DMS114 treated with DMSO at 0.1 percent for 48 hours (cell line): ENCODE data around the gene TRAPPC4.
"Not testable (repeated sequence)": the region's sequence is repeated elsewhere in the genome, so short reads cannot be mapped to it uniquely, and the experiment has no call there.

Experiments used
- DNase-seq: peaks from one replicate; lab custom pipeline; 2025; ENCODE audit not compliant: unreplicated experiment; lab: John Stamatoyannopoulos, UW

TRAPPC4 gene

GRCh38 chr11:119012629-119013170, 5.9 kb upstream of the TRAPPC4 start:
- no peak for DNase-seq

- DNase-seq = no peak
Measured at GRCh38 chr11:119014209-119014924, 4.2 kb upstream of the TRAPPC4 start.

DNA sequence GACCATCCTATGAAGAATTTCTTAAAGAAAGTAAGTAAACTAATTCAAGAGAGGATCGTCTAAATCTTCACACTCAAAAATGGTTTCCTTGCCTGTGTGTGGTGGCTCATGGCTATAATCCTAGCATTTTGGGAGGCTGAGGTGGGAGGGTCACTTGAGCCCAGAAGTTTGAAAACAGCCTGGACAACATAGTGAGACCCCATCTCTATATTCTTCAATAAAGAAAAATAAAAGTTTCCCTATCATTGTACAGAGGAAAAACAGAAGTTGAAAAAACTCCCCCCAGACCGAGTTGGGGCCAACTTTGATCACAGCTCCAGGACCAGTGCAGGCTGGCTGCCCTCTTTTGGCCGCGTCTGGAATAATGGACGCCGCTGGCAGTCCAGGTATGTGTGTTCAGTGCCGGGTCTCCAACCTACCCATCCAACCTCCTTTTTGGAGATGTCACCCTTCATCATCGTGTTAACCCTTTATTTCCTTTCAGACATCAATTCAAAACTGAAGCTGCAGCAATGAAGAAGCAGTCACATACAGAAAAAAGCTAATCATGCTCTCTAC, 3.4 kb upstream of the TRAPPC4 start:
- no peak for DNase-seq

- DNase-seq = no peak
Measured at GRCh38 chr11:119016216-119017009, 2.2 kb upstream of the TRAPPC4 start.

GRCh38 chr11:119017377-119017776, 1.2 kb upstream of the TRAPPC4 start:
- not testable (repeated sequence) for DNase-seq

- no peak for DNase-seq
Measured at GRCh38 chr11:119019996-119020395, 1.4 kb downstream of the TRAPPC4 start.

DNA sequence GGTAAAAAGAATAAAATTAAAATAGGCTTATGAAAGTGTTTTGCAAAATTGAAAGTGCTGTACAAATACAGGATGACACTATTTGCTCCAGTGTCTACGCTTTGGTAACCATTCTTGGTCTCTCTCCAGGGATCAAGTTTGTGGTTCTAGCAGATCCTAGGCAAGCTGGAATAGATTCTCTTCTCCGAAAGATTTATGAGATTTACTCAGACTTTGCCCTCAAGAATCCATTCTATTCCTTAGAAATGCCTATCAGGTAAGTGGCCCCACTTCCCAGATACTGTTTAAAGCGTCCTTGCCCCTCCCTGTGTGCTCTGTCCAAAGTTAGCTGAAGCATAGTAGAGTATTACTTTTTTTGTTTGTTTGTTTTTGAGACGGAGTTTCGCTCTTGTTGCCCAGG, 3.1 kb downstream of the TRAPPC4 start:
- DNase-seq = no peak

DNA sequence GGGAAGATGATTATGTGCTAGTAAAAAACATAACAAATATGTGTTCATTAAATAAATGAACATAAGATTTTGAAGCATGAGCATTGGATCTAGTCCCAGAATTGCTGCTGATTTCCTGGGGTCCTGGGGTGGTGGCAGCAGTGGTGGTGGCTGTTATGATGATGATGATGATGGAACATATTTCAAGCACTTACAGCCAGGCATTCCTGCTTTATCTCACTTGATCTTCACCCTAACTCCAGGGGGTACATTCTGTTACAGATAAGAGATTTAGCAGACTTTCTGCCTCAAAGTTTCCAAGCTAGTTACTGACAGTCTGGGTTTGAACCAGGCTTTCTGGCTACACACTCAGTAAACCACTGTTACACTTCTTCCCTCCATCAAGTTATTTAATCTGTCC, 5.2 kb downstream of the TRAPPC4 start:
- DNase-seq = no peak

DNA sequence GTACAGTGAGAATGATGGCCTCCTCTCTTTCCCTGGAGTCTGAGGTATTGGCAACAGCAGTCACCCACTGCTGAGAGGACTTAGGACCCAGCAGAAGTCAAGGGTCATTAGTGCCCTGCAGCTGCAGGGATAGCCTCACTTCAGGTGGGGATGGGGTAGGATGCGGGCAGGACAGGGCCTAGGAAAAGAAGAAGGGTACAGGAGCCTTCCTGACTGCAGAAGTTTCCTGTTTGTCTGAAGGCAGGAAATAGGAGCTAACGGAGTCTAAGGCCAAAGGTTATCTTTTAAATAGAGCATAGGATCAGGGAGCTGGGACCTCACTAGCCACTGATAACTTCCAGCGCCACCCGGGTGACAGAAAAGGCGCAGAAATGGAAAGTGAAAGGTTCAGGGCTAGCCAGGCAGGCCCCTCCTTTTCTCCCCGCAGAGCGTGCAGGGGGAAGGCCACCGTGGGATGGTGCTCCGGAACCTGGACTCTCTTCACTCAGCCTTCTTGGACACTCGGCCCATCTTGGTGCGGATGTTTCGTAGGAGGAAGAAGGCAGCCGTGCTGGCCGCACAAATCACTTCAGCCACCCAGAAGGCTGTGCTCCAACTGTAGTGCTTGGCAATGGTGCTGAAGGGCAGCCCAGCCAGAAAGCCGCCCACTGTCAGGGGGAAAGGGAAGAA, 6.0 kb downstream of the TRAPPC4 start:
- no peak for DNase-seq

- DNase-seq = no peak
Measured at GRCh38 chr11:119025099-119025473, 6.5 kb downstream of the TRAPPC4 start.

- no peak for DNase-seq
Measured at GRCh38 chr11:119025541-119025940, 7.0 kb downstream of the TRAPPC4 start.

DNA sequence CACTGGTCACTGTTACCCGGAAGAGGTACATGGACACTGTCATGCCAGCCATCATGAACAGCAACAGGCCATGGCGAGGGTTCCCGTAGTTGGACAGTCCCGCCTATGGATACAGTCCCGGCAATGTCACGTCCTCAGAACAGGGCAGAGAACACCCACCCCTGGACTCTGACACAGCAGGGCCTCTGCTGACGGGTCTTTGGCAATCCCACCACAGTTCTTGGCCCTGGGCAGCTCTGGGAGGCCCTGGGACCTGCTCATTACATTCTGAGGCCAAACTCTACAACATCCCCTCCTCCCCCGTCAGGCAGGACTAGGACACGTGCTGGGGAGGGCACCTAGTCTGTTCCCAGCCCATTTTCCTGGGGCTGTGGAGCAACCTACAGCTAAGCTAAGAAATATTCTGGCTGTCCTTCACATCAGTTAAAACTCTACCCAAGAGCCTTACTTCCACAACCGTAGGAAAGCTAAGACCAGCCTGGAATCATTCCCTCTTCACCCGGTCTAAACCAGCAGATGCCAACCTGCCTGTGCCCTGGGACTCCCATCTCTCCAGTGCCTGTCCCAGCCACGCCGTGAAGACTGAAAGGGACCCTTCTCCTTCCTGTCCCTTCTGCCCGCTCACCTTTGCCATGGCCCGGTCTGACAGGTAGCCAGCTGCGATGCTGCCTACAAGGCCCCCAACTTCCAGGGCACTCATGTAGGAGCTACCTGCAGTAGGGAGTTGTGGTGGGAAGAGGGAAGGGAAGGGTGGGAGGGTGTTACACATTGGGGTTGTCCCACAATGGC, 7.6 kb downstream of the TRAPPC4 start:
- DNase-seq = no peak

DNA sequence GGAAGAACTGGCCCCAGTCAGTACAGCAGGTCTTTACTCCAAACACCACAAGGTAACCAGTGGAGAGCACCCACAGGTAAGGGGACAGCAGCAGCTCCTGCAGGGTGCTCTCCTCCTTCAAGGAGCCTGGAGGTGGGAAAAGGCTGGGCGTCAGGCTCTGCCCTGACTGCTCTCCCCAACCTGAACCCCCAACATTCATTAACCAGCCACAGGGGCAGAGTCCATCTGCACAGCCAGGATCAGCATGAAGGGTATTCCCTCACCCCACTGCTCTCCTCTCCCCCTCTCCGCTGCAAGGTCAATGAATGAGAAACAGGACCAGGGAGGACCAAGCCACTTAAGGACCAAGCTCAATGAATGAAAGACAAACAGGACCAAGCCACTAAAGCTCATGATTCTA, 8.4 kb downstream of the TRAPPC4 start:
- no peak for DNase-seq

DNA sequence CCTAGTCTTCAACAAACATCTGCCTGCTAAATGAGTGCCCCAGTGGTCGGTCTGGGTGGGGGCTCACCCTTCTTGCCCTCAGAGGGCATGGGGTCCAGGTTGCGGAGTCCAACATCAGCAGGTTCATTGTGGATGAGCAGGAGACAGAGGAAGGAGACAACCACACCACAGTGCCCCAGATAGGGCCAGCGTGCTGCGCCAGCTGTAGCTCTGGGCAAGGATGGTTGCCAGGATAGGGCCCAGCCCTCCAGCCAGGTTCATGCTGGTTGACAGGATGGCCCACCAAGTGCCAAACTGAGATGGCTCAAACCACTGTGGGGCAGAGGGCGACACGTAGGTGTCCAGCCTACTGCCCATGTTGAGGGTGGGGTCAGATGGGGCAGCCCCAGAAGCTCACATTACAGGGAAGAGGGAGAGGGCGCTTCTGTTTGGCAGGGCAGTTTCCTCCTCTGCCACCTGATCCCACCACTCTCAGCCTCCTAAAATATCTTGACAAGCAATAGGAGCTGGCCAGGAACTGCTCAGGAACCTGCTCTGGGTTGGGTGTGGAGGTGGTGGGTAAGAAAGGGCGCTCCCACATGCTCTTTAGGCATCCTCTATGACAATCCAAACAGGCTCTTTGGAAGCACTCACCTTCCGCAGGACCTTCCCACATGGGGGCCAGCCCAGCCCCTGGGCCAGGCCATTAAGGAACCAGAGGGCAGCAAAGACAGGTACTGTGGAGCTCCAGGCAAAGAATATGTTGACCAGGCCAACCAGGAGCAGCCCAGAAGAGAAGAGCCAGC, 9.2 kb downstream of the TRAPPC4 start:
- DNase-seq = no peak

GRCh38 chr11:119028346-119029068, 9.9 kb downstream of the TRAPPC4 start:
- no peak for DNase-seq

- DNase-seq = no peak
Measured at GRCh38 chr11:119029069-119029339, 10.4 kb downstream of the TRAPPC4 start.

DNA sequence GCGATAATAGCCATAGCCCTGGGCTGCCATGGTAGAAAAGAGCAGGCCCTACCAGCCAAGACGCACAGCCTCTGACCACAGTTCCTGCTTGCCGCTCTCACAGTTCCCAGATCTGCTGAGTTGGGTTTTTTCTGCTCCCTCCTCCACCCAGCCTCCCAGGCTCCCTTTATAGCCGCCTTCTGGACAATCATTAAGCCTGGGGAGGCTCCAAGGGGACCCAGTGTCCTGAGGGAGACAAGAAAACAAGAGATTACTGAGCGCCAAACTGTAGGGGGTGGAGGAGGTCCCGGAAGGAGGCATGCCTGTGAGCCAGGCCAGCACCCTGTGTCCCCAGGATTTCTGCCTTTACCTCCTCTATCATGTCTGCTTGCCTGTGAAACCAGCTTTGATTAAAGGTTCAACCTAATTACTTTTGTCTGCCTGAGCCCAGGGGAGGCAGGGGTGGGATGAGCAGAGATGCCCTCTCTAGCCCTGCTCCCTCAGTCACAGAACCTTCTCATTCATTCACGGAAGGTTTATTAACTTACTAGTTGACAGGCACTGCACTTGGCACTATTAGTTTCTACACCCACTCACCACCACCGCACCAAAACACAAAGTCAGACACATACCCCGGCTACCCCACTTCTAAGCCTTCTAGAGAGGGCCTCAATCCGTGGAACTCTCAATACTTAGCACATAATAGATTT, 10.9 kb downstream of the TRAPPC4 start:
- no peak for DNase-seq

DNA sequence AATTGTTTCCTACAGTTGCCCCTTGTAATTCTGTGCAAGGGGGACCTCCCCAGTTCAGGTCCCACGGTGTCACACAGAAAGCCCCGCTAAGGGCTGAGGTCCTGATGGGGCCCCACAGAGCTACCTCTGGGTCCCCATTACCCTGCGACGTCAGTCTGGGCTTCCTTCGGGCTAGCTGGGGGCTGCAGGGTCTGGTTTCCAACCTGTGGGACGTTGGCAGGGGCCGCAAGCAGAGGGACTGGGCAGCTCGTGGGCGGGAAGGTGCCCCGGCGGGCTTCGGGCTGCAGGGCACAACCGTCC, 11.4 kb downstream of the TRAPPC4 start:
- no peak for DNase-seq
